Panc1 (cell line): ENCODE results near the gene MSH2. TPM values are rescaled to one million over a fixed set of nuclear protein-coding genes. Genes with fewer than 3 reads are reported as not detected.

Experiments
- ATAC-seq: fragments of 200-7000 bp; cut with Tn5 transposase; 2 replicates; pipeline ENCODE4 v1.9.1; 2020; ENCODE audit warnings: mild to moderate bottlenecking, moderate library complexity
- BruUV-seq: library from RNA; stranded (reverse); fragments of 400-500 nt; replicated peaks from 2 replicates; lab custom pipeline; 2021; lab: Mats Ljungman, UMichigan
- CTCF ChIA-PET: fragments of 300-600 bp; sonication (Branson Sonifier 250); formaldehyde crosslinking; loops from one replicate; lab custom pipeline; 2022; ENCODE audit warnings: antibody characterized with exemption; lab: Charles Lee
- POLR2A ChIA-PET: fragments of 300-600 bp; sonication (Branson Sonifier 250); formaldehyde crosslinking; loops from one replicate; lab custom pipeline; 2022; ENCODE audit warnings: antibody characterized with exemption; lab: Charles Lee
- DNase-seq: peaks from one replicate; pipeline ENCODE4 v3.0.0-alpha.2; 2010; ENCODE audit warnings: low read depth, low spot score
- H3K27ac ChIP-seq: 2 replicates; pipeline ENCODE4 v1.5.1; 2011; ENCODE audit warnings: mild to moderate bottlenecking, low read length, inconsistent platforms
- H3K27me3 ChIP-seq: fragments of 200-500 bp; sonication (Bioruptor generic); 2 replicates; pipeline ENCODE4 v1.6.0; 2014; ENCODE audit warnings: low read length, inconsistent platforms; ENCODE audit not compliant: control insufficient read depth, insufficient read depth
- H3K36me3 ChIP-seq: fragments of 200-500 bp; sonication (Bioruptor generic); 2 replicates; pipeline ENCODE4 v1.5.1; 2014; ENCODE audit warnings: inconsistent platforms, mild to moderate bottlenecking, low read length, moderate library complexity; ENCODE audit not compliant: control insufficient read depth, insufficient read depth
- H3K4me1 ChIP-seq: 2 replicates; pipeline ENCODE4 v1.5.1; 2011; ENCODE audit warnings: inconsistent platforms, mild to moderate bottlenecking, low read length, moderate library complexity; ENCODE audit not compliant: control insufficient read depth, insufficient read depth
- H3K4me3 ChIP-seq, 2 experiments: 2 replicates each; pipeline ENCODE4 v1.5.1; 2011 to 2012; ENCODE audit warnings: low read depth in 2 of 2, low read length in 2 of 2, mild to moderate bottlenecking in 2 of 2, inconsistent platforms in 1 of 2, moderate library complexity in 1 of 2
- H3K9me3 ChIP-seq: fragments of 200-500 bp; sonication (Bioruptor generic); 2 replicates; pipeline ENCODE4 v1.5.1; 2014; ENCODE audit warnings: low read depth, mild to moderate bottlenecking, inconsistent platforms, low read length, moderate library complexity; ENCODE audit not compliant: control insufficient read depth, insufficient read depth
- POLR2AphosphoS5 ChIP-seq: IDR thresholded peaks from 2 replicates; pipeline ENCODE4 v1.6.1; 2012; ENCODE audit warnings: mild to moderate bottlenecking, low read depth, low read length, moderate library complexity
- SIN3A ChIP-seq: IDR thresholded peaks from 2 replicates; pipeline ENCODE4 v1.6.1; 2012; ENCODE audit warnings: low read depth, mild to moderate bottlenecking, low read length, moderate library complexity, borderline replicate concordance; ENCODE audit not compliant: insufficient read depth
- TCF7L2 ChIP-seq: IDR thresholded peaks from 2 replicates; pipeline ENCODE4 v1.6.1; 2011; ENCODE audit warnings: mild to moderate bottlenecking, low read depth, low read length, inconsistent platforms
- in situ Hi-C: cut with HindIII; loops from 2 replicates; pipeline ENCODE4 v1.10.0; 2016; ENCODE audit warnings: low sequenced_read_pairs, low pct_unique_long_range_greater_than_20kb
- intact Hi-C: fragments of 100-400 bp; cut with micrococcal nuclease; formaldehyde crosslinking; loops from one replicate; pipeline ENCODE4 v1.10.0; 2022; ENCODE audit not compliant: unreplicated experiment
- total RNA-seq: library from RNA; stranded (reverse); gene quantifications from one replicate; pipeline ENCODE4 v1.2.1, GENCODE V29; 2021; ENCODE audit not compliant: unreplicated experiment
- TF ChIP-seq, protein P1 (sequence below), 2 experiments: IDR thresholded peaks; 2 replicates each; pipeline ENCODE4 v1.6.1; 2011 to 2012; ENCODE audit warnings: low read depth in 2 of 2, control low read depth in 1 of 2, low read length in 1 of 2, mild to moderate bottlenecking in 1 of 2, moderate library complexity in 1 of 2; ENCODE audit not compliant: insufficient read depth in 1 of 2
- TF ChIP-seq, protein P2 (sequence below): fragments of 450-650 bp; IDR thresholded peaks from 2 replicates; pipeline ENCODE4 v1.5.1; 2017; ENCODE audit warnings: mild to moderate bottlenecking

MSH2 gene
- total RNA-seq, 1 experiment from 2014 or later, result 72.2 TPM

DNA sequence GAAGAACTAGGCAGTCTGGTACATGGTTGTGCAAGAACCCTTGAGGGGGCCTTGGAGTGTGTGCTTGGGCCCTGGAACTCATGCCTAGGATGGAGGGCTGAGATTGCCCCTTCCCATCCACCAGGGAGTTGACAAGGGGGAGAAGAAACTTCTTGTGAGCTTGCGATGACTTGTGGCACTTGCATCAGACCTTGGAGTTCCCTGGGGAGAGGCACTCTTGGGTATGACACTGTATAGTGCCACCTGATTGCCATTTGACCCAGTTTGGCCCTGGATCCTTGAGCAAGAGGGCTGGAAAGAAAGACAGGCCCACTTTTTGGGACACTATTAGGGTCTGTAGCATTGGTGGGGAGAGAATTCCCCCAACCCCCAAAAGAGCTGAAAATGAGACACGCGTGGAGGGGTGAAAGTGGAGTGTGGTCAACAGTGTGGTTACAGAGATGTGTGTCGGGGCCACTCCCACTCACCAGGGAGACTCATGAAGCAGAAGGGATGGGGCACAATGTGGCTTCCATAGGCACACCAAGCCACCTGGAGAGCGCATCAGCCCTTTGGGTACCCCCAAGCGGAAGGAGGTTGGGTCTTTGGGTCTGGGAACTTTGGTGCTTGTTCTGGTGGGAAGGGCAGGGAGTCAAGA, 101.3 kb downstream of the MSH2 start:
- Histone ChIP-seq H3K27me3 (no peaks in the 10 kb centered on the region), H3K36me3 (no peaks in the 10 kb centered on the region), H3K27ac (no peak overlapping the region), H3K4me3 (no peak overlapping the region), H3K4me1 (no peaks in the 10 kb centered on the region), H3K9me3 (peaks cover 7% of the 10 kb centered on the region; the same call in 1 of the 2 replicates)
- ChIA-PET POLR2A (no interaction called here), CTCF (no interaction called here)
- DNase-seq (no peak), ATAC-seq (no peak)
- in situ Hi-C loops, result no loop called here
- TF ChIP-seq SIN3A (no peak), POLR2AphosphoS5 (no peak), TCF7L2 (no peak)
- TF ChIP-seq, protein P1, sequence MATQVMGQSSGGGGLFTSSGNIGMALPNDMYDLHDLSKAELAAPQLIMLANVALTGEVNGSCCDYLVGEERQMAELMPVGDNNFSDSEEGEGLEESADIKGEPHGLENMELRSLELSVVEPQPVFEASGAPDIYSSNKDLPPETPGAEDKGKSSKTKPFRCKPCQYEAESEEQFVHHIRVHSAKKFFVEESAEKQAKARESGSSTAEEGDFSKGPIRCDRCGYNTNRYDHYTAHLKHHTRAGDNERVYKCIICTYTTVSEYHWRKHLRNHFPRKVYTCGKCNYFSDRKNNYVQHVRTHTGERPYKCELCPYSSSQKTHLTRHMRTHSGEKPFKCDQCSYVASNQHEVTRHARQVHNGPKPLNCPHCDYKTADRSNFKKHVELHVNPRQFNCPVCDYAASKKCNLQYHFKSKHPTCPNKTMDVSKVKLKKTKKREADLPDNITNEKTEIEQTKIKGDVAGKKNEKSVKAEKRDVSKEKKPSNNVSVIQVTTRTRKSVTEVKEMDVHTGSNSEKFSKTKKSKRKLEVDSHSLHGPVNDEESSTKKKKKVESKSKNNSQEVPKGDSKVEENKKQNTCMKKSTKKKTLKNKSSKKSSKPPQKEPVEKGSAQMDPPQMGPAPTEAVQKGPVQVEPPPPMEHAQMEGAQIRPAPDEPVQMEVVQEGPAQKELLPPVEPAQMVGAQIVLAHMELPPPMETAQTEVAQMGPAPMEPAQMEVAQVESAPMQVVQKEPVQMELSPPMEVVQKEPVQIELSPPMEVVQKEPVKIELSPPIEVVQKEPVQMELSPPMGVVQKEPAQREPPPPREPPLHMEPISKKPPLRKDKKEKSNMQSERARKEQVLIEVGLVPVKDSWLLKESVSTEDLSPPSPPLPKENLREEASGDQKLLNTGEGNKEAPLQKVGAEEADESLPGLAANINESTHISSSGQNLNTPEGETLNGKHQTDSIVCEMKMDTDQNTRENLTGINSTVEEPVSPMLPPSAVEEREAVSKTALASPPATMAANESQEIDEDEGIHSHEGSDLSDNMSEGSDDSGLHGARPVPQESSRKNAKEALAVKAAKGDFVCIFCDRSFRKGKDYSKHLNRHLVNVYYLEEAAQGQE (IDR thresholded peaks at IDR 0.05; ENCODE audit: insufficient read depth in 1 of 2, low read depth in 2 of 2, low read length in 1 of 2), result no peak
- TF ChIP-seq, protein P2, sequence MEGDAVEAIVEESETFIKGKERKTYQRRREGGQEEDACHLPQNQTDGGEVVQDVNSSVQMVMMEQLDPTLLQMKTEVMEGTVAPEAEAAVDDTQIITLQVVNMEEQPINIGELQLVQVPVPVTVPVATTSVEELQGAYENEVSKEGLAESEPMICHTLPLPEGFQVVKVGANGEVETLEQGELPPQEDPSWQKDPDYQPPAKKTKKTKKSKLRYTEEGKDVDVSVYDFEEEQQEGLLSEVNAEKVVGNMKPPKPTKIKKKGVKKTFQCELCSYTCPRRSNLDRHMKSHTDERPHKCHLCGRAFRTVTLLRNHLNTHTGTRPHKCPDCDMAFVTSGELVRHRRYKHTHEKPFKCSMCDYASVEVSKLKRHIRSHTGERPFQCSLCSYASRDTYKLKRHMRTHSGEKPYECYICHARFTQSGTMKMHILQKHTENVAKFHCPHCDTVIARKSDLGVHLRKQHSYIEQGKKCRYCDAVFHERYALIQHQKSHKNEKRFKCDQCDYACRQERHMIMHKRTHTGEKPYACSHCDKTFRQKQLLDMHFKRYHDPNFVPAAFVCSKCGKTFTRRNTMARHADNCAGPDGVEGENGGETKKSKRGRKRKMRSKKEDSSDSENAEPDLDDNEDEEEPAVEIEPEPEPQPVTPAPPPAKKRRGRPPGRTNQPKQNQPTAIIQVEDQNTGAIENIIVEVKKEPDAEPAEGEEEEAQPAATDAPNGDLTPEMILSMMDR, result no peak
- no TSS peak for BruUV-seq
- intact Hi-C loops, result no loop called here

DNA sequence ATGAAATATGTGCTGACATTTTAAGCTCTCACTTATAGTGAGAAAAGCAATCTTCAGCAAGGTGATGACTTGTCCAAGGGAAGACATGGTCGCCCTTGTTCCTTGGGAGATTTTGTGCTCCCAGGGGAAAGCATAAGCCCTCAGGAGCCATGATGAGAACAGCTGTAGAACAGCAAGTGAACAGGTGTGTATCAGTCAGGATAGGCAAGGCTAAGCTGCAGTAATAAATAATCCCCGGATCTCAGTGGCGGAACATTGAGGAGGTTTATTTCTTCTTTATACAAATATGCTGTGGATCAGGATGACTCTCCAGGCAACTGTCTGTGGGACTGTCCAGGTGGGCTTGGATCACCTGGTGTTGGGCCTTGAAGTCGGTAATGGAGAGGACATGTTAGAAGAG, 103.1 kb downstream of the MSH2 start:
- no peak overlapping the region for H3K27ac ChIP-seq
- no peaks in the 10 kb centered on the region for H3K36me3 ChIP-seq
- intact Hi-C loops, result no loop called here
- no peak for DNase-seq
- in situ Hi-C loops, result no loop called here
- TF ChIP-seq, protein P2, result no peak
- TF ChIP-seq TCF7L2, result no peak
- BruUV-seq, result no TSS peak
- ChIA-PET POLR2A (no interaction called here), CTCF (no interaction called here)
- no peak for ATAC-seq
- H3K4me3 ChIP-seq, result no peak overlapping the region
- no peaks in the 10 kb centered on the region for H3K27me3 ChIP-seq
- no peaks in the 10 kb centered on the region for H3K4me1 ChIP-seq
- no peaks in the 10 kb centered on the region for H3K9me3 ChIP-seq
